ENCODE data around the gene ANKZF1.

The ANKZF1 gene

DNA sequence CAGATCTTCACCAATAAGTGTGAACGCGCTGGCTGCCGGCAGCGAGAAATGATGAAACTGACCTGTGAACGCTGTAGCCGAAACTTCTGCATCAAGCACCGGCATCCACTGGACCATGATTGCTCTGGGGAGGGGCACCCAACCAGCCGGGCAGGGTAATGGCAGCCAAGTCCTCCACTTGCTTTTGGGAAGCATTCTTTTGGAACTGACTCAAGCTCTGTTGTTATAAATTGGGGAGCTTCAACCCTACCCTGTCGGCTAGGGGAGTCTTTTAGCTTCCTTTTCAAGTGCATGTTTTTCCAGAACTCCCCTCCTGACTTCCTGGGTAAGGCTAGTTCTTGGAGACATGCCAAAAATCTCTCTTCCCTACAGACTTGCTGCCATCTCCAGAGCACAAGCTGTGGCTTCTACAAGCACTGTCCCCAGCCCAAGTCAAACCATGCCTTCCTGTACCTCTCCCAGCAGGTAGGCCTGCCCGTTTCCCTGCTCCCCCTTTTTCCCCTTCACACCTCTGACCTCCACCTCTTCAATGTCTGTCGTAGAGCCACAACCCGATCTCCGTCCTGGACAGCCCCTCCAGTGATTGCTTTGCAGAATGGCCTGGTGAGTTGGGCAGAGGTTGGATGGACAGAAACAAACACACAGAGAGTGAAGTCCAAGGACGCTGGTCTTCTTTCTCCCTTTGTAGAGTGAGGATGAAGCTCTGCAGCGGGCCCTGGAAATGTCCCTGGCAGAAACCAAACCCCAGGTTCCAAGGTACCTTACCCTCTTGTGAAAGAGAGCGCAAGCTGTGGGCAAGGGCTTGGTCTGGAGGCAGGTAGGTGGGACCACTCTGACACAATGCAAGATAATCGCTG is 21.5 kb upstream of the ANKZF1 start:
- DNase-seq (ENCODE audit: low read depth, low spot score): peak; percentile 22
- in situ Hi-C loops (cut with HindIII; ENCODE audit: low sequenced_read_pairs): no loop called here
- no peak overlapping the region for H3K4me3 ChIP-seq (ENCODE audit: low read depth, low read length)
- TF ChIP-seq, protein P1, sequence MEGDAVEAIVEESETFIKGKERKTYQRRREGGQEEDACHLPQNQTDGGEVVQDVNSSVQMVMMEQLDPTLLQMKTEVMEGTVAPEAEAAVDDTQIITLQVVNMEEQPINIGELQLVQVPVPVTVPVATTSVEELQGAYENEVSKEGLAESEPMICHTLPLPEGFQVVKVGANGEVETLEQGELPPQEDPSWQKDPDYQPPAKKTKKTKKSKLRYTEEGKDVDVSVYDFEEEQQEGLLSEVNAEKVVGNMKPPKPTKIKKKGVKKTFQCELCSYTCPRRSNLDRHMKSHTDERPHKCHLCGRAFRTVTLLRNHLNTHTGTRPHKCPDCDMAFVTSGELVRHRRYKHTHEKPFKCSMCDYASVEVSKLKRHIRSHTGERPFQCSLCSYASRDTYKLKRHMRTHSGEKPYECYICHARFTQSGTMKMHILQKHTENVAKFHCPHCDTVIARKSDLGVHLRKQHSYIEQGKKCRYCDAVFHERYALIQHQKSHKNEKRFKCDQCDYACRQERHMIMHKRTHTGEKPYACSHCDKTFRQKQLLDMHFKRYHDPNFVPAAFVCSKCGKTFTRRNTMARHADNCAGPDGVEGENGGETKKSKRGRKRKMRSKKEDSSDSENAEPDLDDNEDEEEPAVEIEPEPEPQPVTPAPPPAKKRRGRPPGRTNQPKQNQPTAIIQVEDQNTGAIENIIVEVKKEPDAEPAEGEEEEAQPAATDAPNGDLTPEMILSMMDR (IDR thresholded peaks at IDR 0.05; ENCODE audit: low read depth, low read length): no peak

DNA sequence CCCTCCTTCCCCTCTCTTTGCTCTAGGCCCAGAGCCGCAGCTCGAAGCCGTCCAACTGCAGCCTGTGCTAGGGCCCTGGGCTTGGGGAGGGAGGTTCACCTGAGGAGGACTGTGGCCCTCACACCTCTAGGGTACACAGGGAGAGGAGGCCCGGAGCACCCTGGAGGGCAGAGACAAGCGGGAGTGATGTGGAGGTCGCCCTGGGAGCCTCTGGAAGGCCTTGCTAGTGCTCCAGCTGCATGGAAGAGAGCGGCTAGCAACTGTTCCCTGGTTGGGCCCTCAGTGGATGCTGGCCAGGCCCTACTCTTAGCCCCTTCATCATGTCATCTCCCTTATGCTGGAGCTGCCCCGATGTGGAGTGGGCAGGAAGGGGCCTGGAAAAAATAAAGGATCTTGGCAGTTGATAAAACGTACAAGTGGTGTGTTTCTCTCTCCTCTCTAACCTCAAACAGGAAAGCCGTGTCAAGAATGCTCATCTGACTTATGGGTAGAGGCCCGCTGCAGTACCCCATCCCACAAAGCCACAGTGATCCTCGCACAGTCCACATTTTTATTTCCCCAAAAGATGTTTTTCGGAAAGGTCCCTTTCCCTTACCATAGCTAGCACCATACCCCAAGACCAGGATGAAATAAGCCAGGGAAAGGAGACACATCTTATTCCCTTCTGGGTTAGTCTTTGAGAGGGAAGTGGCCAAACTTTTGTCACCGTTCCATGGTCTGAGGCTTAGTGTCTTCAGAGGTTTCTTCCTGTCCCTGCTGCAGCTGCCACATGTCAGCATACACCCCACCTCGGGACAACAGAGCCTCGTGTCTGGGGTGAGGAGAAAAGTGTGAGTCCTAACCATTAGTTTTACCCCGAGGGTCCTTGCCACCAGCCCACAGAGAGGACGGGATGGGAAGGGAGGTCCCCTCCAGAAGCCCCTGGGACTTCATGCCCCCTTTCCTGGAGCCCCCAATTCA is 20.1 kb upstream of the ANKZF1 start:
- no peak overlapping the region for H3K4me3 ChIP-seq (ENCODE audit: low read depth, low read length)
- DNase-seq (ENCODE audit: low read depth, low spot score): no peak
- TF ChIP-seq, protein P1 (IDR thresholded peaks at IDR 0.05; ENCODE audit: low read depth, low read length): no peak
- in situ Hi-C loops (cut with HindIII; ENCODE audit: low sequenced_read_pairs): no loop called here

DNA sequence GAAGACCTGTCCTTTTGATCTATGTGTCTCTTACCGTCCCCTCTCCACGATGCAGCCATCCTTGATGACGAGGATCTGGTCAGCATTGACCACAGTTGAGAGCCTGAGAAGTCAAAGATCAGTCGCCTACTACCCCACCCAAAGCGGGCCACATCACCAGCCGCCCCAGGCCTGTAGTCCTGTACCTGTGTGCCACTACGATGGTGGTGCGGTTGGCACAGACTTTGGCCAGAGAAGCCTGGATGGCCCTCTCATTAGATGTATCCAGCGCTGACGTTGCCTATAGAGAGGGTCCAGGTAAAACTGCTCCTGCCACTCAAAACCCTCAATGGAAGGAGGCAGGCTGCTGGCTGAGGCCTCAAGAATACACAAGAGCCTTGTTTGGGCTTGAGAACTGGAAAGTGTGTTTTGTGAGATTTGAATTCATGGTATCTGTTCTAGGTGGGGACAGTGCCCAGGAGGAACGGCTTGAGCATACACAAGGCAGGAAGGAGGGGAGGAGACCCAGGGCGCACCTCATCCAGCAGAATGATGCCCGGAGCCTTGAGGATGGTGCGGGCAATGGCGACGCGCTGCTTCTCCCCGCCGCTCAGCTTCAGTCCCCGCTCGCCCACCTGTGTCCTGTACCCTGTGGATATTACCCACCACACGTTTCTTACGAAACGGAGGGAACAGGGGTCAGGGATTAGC is 19.3 kb upstream of the ANKZF1 start:
- no peak overlapping the region for H3K4me3 ChIP-seq (ENCODE audit: low read depth, low read length)
- no peak for DNase-seq (ENCODE audit: low read depth, low spot score)
- TF ChIP-seq, protein P1 (IDR thresholded peaks at IDR 0.05; ENCODE audit: low read depth, low read length): no peak
- in situ Hi-C loops (cut with HindIII; ENCODE audit: low sequenced_read_pairs): no loop called here

DNA sequence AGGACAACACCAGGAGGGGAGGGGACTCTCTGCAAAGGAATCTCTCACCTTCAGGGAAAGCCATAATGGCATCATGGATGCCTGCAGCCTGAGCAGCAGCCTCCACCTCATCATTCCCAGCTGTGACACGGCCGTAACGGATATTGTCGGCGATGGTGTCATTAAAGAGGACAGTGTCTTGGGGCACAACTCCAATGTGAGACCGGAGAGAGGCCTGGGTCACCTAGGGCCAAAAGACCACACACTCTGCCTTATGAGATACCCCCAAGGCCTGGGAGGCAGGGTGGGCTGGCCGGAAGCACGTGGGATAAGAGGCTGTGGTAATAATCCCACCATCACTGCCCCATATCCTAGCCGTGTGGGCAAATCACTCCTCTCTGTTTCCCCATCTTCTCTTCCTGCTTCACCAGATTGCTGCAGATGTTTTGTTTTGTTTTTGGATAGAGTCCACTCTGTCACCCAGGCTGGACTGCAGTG is 18.7 kb upstream of the ANKZF1 start:
- in situ Hi-C loops (cut with HindIII; ENCODE audit: low sequenced_read_pairs): no loop called here
- DNase-seq (ENCODE audit: low read depth, low spot score): no peak
- TF ChIP-seq, protein P1 (IDR thresholded peaks at IDR 0.05; ENCODE audit: low read depth, low read length): no peak
- H3K4me3 ChIP-seq (ENCODE audit: low read depth, low read length): no peak overlapping the region

DNA sequence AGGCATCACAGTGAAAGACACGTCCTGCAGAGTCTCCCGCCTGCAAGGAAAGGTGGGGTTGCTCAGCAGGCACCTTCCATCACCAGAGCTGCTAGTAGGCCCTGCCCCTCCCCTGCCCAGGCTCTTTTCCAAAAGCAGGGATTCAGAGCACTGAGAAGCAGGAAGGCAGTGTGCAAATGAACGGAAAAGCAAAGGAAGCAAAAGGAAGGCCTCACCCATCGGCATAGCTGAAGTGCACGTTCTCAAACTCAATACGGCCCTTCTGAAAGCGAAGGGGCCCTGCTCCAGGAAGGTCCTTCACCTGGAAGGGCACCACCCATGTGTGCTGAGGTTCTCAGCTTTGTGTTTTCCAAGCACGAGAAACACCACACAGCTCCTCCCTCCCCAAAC is 16.6 kb upstream of the ANKZF1 start:
- no peak for DNase-seq (ENCODE audit: low read depth, low spot score)
- TF ChIP-seq, protein P1 (IDR thresholded peaks at IDR 0.05; ENCODE audit: low read depth, low read length): no peak
- H3K4me3 ChIP-seq (ENCODE audit: low read depth, low read length): no peak overlapping the region
- in situ Hi-C loops (cut with HindIII; ENCODE audit: low sequenced_read_pairs): no loop called here

DNA sequence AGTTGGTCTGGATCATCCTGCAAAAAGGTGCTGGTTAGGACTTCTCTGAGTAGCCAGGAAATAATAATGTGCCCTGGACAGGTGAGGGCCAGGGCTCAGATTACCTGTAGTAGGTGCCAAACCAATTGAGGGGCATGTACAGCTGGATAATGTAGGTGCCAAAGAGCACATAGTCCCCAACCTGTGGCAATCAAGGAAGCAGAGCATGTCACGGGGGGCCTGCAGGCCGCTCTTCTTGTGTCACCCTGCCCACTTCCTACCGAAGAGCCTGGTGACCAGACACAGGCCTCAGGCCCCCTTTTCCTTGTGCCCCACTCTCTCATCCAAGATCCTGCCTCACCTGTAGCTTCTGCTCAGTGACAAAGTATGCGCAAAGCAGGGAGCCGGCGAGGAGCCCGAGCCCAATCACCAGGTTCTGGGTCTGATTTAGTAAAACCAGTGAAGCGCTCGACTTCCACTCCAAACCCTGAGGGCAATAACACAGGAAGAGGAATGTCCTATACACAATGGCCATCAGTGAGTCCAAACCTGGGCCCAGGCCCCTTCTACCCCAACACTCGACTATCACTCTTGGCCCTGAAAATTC is 16.0 kb upstream of the ANKZF1 start:
- no peak for DNase-seq (ENCODE audit: low read depth, low spot score)
- in situ Hi-C loops (cut with HindIII; ENCODE audit: low sequenced_read_pairs): no loop called here
- H3K4me3 ChIP-seq (ENCODE audit: low read depth, low read length): no peak overlapping the region
- TF ChIP-seq, protein P1 (IDR thresholded peaks at IDR 0.05; ENCODE audit: low read depth, low read length): no peak

All from astrocyte of the spinal cord (primary cell).